ENCODE measurements around the gene PANK1.
"Not testable (repeated sequence)": the region's sequence is repeated elsewhere in the genome, so short reads cannot be mapped to it uniquely, and the experiment has no call there.

PANK1 gene

GRCh38 chr10:89566992-89567391, 78.0 kb downstream of the PANK1 start:
- no peak for DNase-seq (ENCODE audit: low spot score)

- no peak for DNase-seq (ENCODE audit: low spot score)
Observed at GRCh38 chr10:89566095-89566950, 78.7 kb downstream of the PANK1 start.

- DNase-seq (ENCODE audit: low spot score): no peak
Observed at GRCh38 chr10:89565180-89565579, 79.9 kb downstream of the PANK1 start.

- peak; percentile 63 for DNase-seq (ENCODE audit: low spot score)
Observed at GRCh38 chr10:89563861-89564478, 81.1 kb downstream of the PANK1 start.

GRCh38 chr10:89563311-89563710, 81.7 kb downstream of the PANK1 start:
- DNase-seq (ENCODE audit: low spot score): no peak

GRCh38 chr10:89556600-89556999, 88.4 kb downstream of the PANK1 start:
- DNase-seq (ENCODE audit: low spot score): no peak

- no peak for DNase-seq (ENCODE audit: low spot score)
Observed at GRCh38 chr10:89555688-89556445, 89.2 kb downstream of the PANK1 start.

GRCh38 chr10:89554433-89554832, 90.6 kb downstream of the PANK1 start:
- no peak for DNase-seq (ENCODE audit: low spot score)

GRCh38 chr10:89553064-89553734, 91.8 kb downstream of the PANK1 start:
- no peak for DNase-seq (ENCODE audit: low spot score)

GRCh38 chr10:89552213-89552612, 92.8 kb downstream of the PANK1 start:
- no peak for DNase-seq (ENCODE audit: low spot score)

GRCh38 chr10:89550509-89550908, 94.5 kb downstream of the PANK1 start:
- DNase-seq (ENCODE audit: low spot score): no peak

GRCh38 chr10:89549510-89549909, 95.5 kb downstream of the PANK1 start:
- DNase-seq (ENCODE audit: low spot score): no peak

GRCh38 chr10:89548673-89549072, 96.4 kb downstream of the PANK1 start:
- DNase-seq (ENCODE audit: low spot score): no peak

- no peak for DNase-seq (ENCODE audit: low spot score)
Observed at GRCh38 chr10:89547853-89548513, 97.1 kb downstream of the PANK1 start.

- DNase-seq (ENCODE audit: low spot score): not testable (repeated sequence)
Observed at GRCh38 chr10:89546651-89547050, 98.4 kb downstream of the PANK1 start.

GRCh38 chr10:89543841-89544240, 101.2 kb downstream of the PANK1 start:
- no peak for DNase-seq (ENCODE audit: low spot score)

GRCh38 chr10:89540420-89540949, 104.6 kb downstream of the PANK1 start:
- no peak for DNase-seq (ENCODE audit: low spot score)

GRCh38 chr10:89537364-89537763, 107.7 kb downstream of the PANK1 start:
- no peak for DNase-seq (ENCODE audit: low spot score)

- DNase-seq (ENCODE audit: low spot score): no peak
Observed at GRCh38 chr10:89536013-89536354, 109.1 kb downstream of the PANK1 start.

GRCh38 chr10:89535171-89536012, 109.7 kb downstream of the PANK1 start, which contains the start of gene SLC16A12:
SLC16A12 (minus strand) TSS chr10:89535594; CDS start chr10:89462578, 73,016 bp downstream.
- no peak for DNase-seq (ENCODE audit: low spot score)

- no peak for DNase-seq (ENCODE audit: low spot score)
Observed at GRCh38 chr10:89534826-89535166, 110.2 kb downstream of the PANK1 start.

All from hematopoietic multipotent progenitor cell treated with erythropoietin and hydrocortisone succinate and interleukin-3 and kit ligand, for 17 days (in vitro differentiated cells).